22Rv1 (cell line): ENCODE results near the gene FAM222A.
A peak's percentile ranks its signal among the peaks of the same experiment; 100 is the strongest.

Experiments
- H3K27ac ChIP-seq: fragments of 450-650 bp; 2 replicates; pipeline ENCODE4 v1.5.1; 2017
- CTCF ChIP-seq: fragments of 450-650 bp; IDR thresholded peaks from 2 replicates; pipeline ENCODE4 v1.5.1; 2017; ENCODE audit warnings: mild to moderate bottlenecking
- ZFX ChIP-seq: fragments of 450-650 bp; IDR thresholded peaks from 2 replicates; pipeline ENCODE4 v1.6.1; 2017; ENCODE audit warnings: antibody characterized with exemption, borderline replicate concordance

Gene FAM222A

GRCh38 chr12:109717390-109718357 is 4.0 kb downstream of the FAM222A start:
- no peak for TF ChIP-seq CTCF
- TF ChIP-seq ZFX: no peak
- H3K27ac ChIP-seq: peak overlapping the region; percentile 85; the same call in 1 of the 2 replicates

- no peak overlapping the region for H3K27ac ChIP-seq
- TF ChIP-seq ZFX: no peak
- TF ChIP-seq CTCF: no peak
Observed at GRCh38 chr12:109718390-109718789, 4.8 kb downstream of the FAM222A start.

GRCh38 chr12:109719123-109720022 is 5.7 kb downstream of the FAM222A start:
- H3K27ac ChIP-seq: peak overlapping the region; percentile 5; the same call in 1 of the 2 replicates
- TF ChIP-seq CTCF (peak; percentile 54), ZFX (no peak)

GRCh38 chr12:109720152-109720856 is 6.7 kb downstream of the FAM222A start:
- TF ChIP-seq ZFX (no peak), CTCF (no peak)
- H3K27ac ChIP-seq: peak overlapping the region; percentile 17

GRCh38 chr12:109720857-109721189 is 7.2 kb downstream of the FAM222A start:
- TF ChIP-seq ZFX: no peak
- peak overlapping the region; percentile 17; the same call in 1 of the 2 replicates for H3K27ac ChIP-seq

- TF ChIP-seq ZFX: no peak
- peak overlapping the region; percentile 17; the same call in 1 of the 2 replicates for H3K27ac ChIP-seq
Observed at GRCh38 chr12:109721276-109721675, 7.7 kb downstream of the FAM222A start.

GRCh38 chr12:109722022-109722720 is 8.5 kb downstream of the FAM222A start:
- TF ChIP-seq CTCF (no peak), ZFX (no peak)
- H3K27ac ChIP-seq: peak overlapping the region; percentile 17; the same call in 1 of the 2 replicates
